Measurements from ENCODE around the gene CELA3B.
"Not testable (repeated sequence)": the region's sequence is repeated elsewhere in the genome, so short reads cannot be mapped to it uniquely, and the experiment has no call there.

Gene CELA3B

GRCh38 chr1:21973948-21974347, 2.9 kb upstream of the CELA3B start:
- not testable (repeated sequence) for H3K27ac ChIP-seq; H3K27me3 ChIP-seq; H4K20me1 ChIP-seq; H3K9ac ChIP-seq; H3K9me3 ChIP-seq (replicated peaks in 1 of 11); H3K4me3 ChIP-seq; H3K36me3 ChIP-seq
- Histone ChIP-seq H3K4me1 (peaks cover 0 to 12% (median 7%) of the 10 kb centered on the region in 10 experiments; a peak in 13 of 20 replicates), H3K4me2 (peak overlapping the region in 7 of 11 experiments; percentile 10 to 38 (median 25); a peak in 5 of 22 replicates)

GRCh38 chr1:21974699-21975098, 2.1 kb upstream of the CELA3B start:
- H3K36me3 ChIP-seq; H3K9ac ChIP-seq; H3K9me3 ChIP-seq (replicated peaks in 1 of 11); H3K4me3 ChIP-seq; H3K4me2 ChIP-seq; H3K27ac ChIP-seq; H4K20me1 ChIP-seq; H3K4me1 ChIP-seq; H3K27me3 ChIP-seq: not testable (repeated sequence)

- H4K20me1 ChIP-seq; H3K9ac ChIP-seq; H3K27ac ChIP-seq; H3K4me3 ChIP-seq; H3K36me3 ChIP-seq; H3K27me3 ChIP-seq; H3K4me1 ChIP-seq; H3K4me2 ChIP-seq; H3K9me3 ChIP-seq (replicated peaks in 1 of 11): not testable (repeated sequence)
Observed at GRCh38 chr1:21975296-21975695, 1.5 kb upstream of the CELA3B start.

GRCh38 chr1:21978209-21978608, 1.4 kb downstream of the CELA3B start:
- H3K4me3 ChIP-seq; H3K36me3 ChIP-seq; H4K20me1 ChIP-seq; H3K4me2 ChIP-seq; H3K9me3 ChIP-seq (replicated peaks in 1 of 11); H3K4me1 ChIP-seq; H3K9ac ChIP-seq; H3K27ac ChIP-seq; H3K27me3 ChIP-seq: not testable (repeated sequence)

GRCh38 chr1:21980515-21981220, 3.8 kb downstream of the CELA3B start:
- H3K36me3 ChIP-seq; H3K4me2 ChIP-seq; H3K4me3 ChIP-seq; H3K4me1 ChIP-seq; H3K27me3 ChIP-seq; H4K20me1 ChIP-seq; H3K9ac ChIP-seq; H3K9me3 ChIP-seq (replicated peaks in 1 of 11); H3K27ac ChIP-seq: not testable (repeated sequence)

- not testable (repeated sequence) for H3K36me3 ChIP-seq; H3K27me3 ChIP-seq; H3K4me1 ChIP-seq; H3K27ac ChIP-seq; H3K9ac ChIP-seq; H3K9me3 ChIP-seq (replicated peaks in 1 of 11); H3K4me3 ChIP-seq; H4K20me1 ChIP-seq; H3K4me2 ChIP-seq
Observed at GRCh38 chr1:21981253-21981652, 4.4 kb downstream of the CELA3B start.

- not testable (repeated sequence) for H3K27me3 ChIP-seq; H3K27ac ChIP-seq; H3K4me3 ChIP-seq; H3K9me3 ChIP-seq (replicated peaks in 1 of 11); H3K4me2 ChIP-seq; H3K4me1 ChIP-seq; H4K20me1 ChIP-seq; H3K9ac ChIP-seq; H3K36me3 ChIP-seq
Observed at GRCh38 chr1:21982122-21982521, 5.3 kb downstream of the CELA3B start.

GRCh38 chr1:21983539-21983938, 6.7 kb downstream of the CELA3B start:
- not testable (repeated sequence) for H3K4me1 ChIP-seq; H3K27ac ChIP-seq; H3K9ac ChIP-seq; H3K4me3 ChIP-seq; H3K36me3 ChIP-seq; H3K4me2 ChIP-seq; H3K27me3 ChIP-seq; H4K20me1 ChIP-seq; H3K9me3 ChIP-seq (replicated peaks in 1 of 11)

- H3K9me3 ChIP-seq (replicated peaks in 1 of 11); H3K9ac ChIP-seq; H3K36me3 ChIP-seq; H3K27me3 ChIP-seq; H3K4me1 ChIP-seq; H3K4me2 ChIP-seq; H4K20me1 ChIP-seq; H3K4me3 ChIP-seq; H3K27ac ChIP-seq: not testable (repeated sequence)
Observed at GRCh38 chr1:21985893-21986292, 9.1 kb downstream of the CELA3B start.

GRCh38 chr1:21986386-21986785, 9.6 kb downstream of the CELA3B start:
- not testable (repeated sequence) for H3K27ac ChIP-seq; H3K36me3 ChIP-seq; H3K9ac ChIP-seq; H3K9me3 ChIP-seq (replicated peaks in 1 of 11); H3K27me3 ChIP-seq; H3K4me1 ChIP-seq; H3K4me2 ChIP-seq; H3K4me3 ChIP-seq; H4K20me1 ChIP-seq

GRCh38 chr1:21989672-21990393, 13.0 kb downstream of the CELA3B start:
- not testable (repeated sequence) for H4K20me1 ChIP-seq; H3K9ac ChIP-seq; H3K4me2 ChIP-seq; H3K27ac ChIP-seq; H3K4me3 ChIP-seq; H3K27me3 ChIP-seq; H3K4me1 ChIP-seq; H3K36me3 ChIP-seq; H3K9me3 ChIP-seq (replicated peaks in 1 of 11)

- not testable (repeated sequence) for H4K20me1 ChIP-seq; H3K9ac ChIP-seq; H3K27me3 ChIP-seq; H3K9me3 ChIP-seq (replicated peaks in 1 of 11); H3K4me2 ChIP-seq; H3K36me3 ChIP-seq; H3K4me3 ChIP-seq; H3K27ac ChIP-seq
- H3K4me1 ChIP-seq = peaks cover 2 to 18% (median 5%) of the 10 kb centered on the region in 10 experiments; a peak in 19 of 20 replicates
Observed at GRCh38 chr1:21992186-21992585, 15.4 kb downstream of the CELA3B start.

- H3K4me3 ChIP-seq; H4K20me1 ChIP-seq; H3K27me3 ChIP-seq; H3K9ac ChIP-seq; H3K27ac ChIP-seq; H3K9me3 ChIP-seq (replicated peaks in 1 of 11); H3K36me3 ChIP-seq: not testable (repeated sequence)
- Histone ChIP-seq H3K4me2 (peak overlapping the region in 1 of 11 experiments; percentile 12; a peak in 1 of 22 replicates), H3K4me1 (peaks cover 17 to 37% (median 20%) of the 10 kb centered on the region in 10 experiments)
Observed at GRCh38 chr1:21994716-21995115, 17.9 kb downstream of the CELA3B start.

GRCh38 chr1:21996663-21996970, 19.8 kb downstream of the CELA3B start:
- not testable (repeated sequence) for H3K9me3 ChIP-seq (replicated peaks in 1 of 11); H3K9ac ChIP-seq; H4K20me1 ChIP-seq; H3K36me3 ChIP-seq; H3K27ac ChIP-seq; H3K27me3 ChIP-seq; H3K4me3 ChIP-seq
- peaks cover 17 to 39% (median 20%) of the 10 kb centered on the region in 10 experiments for H3K4me1 ChIP-seq
- H3K4me2 ChIP-seq = peak overlapping the region in 6 of 11 experiments; percentile 13 to 37 (median 30); a peak in 7 of 22 replicates
